ENCODE data around the gene PCYT1A. TPM values are rescaled to one million over a fixed set of nuclear protein-coding genes. Genes with fewer than 3 reads are reported as not detected.

Gene PCYT1A
- 10 to 100 TPM; 73.3 to 74.9 TPM for total RNA-seq

DNA sequence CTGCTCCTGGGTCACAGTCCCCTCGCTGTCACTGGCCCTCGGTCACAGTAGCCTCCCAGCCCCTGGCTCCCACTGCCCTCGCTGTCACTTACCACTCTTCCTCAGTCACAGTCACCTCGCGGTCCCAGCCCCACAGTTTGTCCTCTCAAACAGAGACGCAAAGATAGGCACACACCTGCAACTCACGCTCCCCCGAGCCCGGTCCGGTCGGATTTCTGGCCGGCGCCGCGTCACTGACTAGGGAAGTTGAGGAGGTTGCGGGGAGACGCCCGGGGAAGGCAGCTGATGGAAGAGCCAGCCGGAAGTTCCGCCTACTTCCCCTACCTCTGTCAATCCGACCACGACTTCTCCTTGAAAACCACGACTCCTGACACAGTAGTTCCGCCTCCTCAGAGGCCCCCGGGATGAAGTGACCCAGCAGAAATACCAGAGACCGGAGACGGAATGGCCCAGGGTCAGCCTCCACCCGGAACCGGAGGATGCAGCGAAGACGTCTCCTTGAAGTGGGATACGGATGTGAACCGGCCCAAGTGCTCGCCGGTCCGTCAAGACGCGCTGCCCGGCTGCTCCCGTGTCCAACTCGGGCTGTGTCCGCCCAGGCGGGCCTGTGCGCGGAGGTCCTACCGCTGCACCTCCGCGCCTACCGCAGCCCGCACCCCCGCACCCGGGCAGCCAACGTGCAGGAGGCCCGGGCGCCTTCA lies at the start of gene PCYT1A:
PCYT1A (minus strand) TSS at position 287 of the 701 bp plus-strand sequence. CDS start 17,195 bp downstream, outside the sequence.
- H3K27me3 Mint-ChIP-seq: no peaks in the 10 kb centered on the region
- POLR2A ChIA-PET: interaction anchor here (0.6 to 1.5 kb wide), 4 partner anchors 10 to 32 kb away, joined by 3 to 5 read pairs (median 4); no protein-coding TSS in a partner anchor
- DNase-seq: peak; percentile 82
- peak within 1 kb of the TSS; percentile 97 for H3K4me3 Mint-ChIP-seq
- H3K36me3 Mint-ChIP-seq (ENCODE audit: low read depth): peaks cover 22% of the 10 kb centered on the region
- H3K4me1 Mint-ChIP-seq: peaks cover 43% of the 10 kb centered on the region
- H3K9me3 Mint-ChIP-seq: no peaks in the 10 kb centered on the region
- CTCF ChIA-PET: interaction anchor here (0.7 to 1.4 kb wide), 4 partner anchors 15 to 235 kb away, joined by 3 to 6 read pairs (median 4); partner anchors contain the start of gene DYNLT2B
- peak within 1 kb of the TSS; percentile 89 for H3K27ac Mint-ChIP-seq

DNA sequence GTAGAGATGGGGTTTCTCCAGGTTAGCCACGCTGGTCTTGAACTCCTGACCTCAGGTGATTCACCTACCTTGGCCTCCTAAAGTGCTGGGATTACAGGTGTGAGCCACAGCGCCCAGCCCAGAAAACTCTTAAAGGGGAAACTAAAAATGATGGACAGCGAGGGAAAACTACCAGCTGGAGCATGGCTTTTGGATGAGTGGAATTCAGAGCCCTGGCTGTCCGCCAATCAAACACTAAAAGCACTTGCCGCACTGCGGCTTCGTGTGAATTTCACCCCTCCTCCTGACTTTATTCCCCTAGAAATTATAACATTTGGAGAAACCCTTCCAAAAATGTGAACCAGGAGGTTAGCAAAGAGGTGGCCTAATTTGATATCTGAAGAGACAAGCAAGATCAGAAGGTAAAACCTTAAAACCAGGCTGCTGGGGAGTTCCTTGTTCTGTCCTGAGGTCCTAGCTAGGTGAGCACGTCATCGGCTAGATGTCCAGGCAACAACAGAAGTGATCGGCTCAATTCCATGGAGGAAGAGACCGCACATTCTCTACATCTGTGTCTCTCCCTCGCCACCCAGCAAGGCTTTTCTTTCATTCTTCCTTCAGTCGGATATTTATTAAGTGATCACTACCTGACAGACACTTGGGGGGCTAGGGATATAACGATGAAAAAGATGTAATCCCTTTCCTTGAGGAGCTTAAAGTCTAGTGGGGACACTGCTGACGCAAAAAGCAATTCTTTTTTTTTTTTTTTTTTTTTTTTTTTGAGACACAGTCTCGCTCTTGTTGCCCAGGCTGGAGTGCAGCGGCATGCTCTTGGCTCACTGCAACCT lies 49.0 kb upstream of the PCYT1A start:
- H3K4me1 Mint-ChIP-seq: peaks cover 4% of the 10 kb centered on the region
- no peak overlapping the region for H3K4me3 Mint-ChIP-seq
- H3K27me3 Mint-ChIP-seq: peaks cover 12% of the 10 kb centered on the region
- no peaks in the 10 kb centered on the region for H3K36me3 Mint-ChIP-seq (ENCODE audit: low read depth)
- H3K27ac Mint-ChIP-seq: no peak overlapping the region
- DNase-seq: no peak
- H3K9me3 Mint-ChIP-seq: no peaks in the 10 kb centered on the region
- ChIA-PET POLR2A (no interaction called here), CTCF (interaction anchor here (0.6 kb wide), 1 partner anchor 245 kb away, joined by 3 read pairs; no protein-coding TSS in a partner anchor)

DNA sequence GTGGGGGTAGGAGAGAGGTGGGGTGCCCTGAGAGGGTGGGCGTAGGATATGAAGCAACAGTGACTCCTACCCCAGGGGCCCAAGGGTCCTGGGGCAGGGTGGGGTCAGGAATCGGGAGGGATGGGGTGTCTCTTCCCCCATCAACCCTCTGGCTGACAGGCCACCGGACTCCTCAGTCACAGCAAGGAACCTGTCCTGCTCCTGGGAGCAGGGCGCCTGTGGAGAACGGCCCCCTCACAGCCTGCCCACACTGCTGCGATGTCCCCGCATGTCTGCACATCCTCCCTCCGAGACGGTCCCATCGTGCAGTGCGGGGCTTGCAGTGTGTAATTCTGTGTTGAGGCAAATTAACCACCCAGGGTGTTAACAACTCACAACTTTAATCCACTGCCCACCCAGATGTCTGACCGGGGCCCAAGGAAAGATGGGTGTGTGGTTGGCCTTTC lies 48.0 kb upstream of the PCYT1A start:
- no peak for DNase-seq
- H3K36me3 Mint-ChIP-seq (ENCODE audit: low read depth): no peaks in the 10 kb centered on the region
- CTCF ChIA-PET: no interaction called here
- no peak overlapping the region for H3K4me3 Mint-ChIP-seq
- POLR2A ChIA-PET: no interaction called here
- H3K27ac Mint-ChIP-seq: no peak overlapping the region
- no peaks in the 10 kb centered on the region for H3K9me3 Mint-ChIP-seq
- H3K27me3 Mint-ChIP-seq: peaks cover 12% of the 10 kb centered on the region
- peaks cover 4% of the 10 kb centered on the region for H3K4me1 Mint-ChIP-seq

DNA sequence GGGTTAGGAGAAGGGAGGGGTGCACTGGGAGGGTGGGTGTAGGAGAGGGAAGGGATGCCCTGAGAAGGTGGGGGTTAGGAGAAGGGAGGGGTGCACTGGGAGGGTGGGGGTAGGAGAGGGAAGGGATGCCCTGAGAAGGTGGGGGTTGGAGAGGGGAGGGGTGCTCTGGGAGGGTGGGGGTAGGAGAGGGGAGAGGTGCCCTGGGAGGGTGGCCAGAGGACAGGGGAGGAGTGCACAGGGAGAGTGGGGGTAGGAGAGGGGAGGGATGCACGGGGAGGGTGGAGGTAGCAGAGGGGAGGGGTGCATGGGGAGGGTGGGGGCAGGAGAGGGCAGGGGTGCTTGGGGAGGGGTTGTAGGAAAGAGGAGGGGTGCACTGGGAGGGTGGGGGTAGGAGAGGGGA lies 47.5 kb upstream of the PCYT1A start:
- CTCF ChIA-PET: interaction anchor here (1.1 kb wide), 1 partner anchor 15 kb away, joined by 3 read pairs; no protein-coding TSS in a partner anchor
- no peak for DNase-seq
- peaks cover 11% of the 10 kb centered on the region for H3K27me3 Mint-ChIP-seq
- peaks cover 4% of the 10 kb centered on the region for H3K4me1 Mint-ChIP-seq
- POLR2A ChIA-PET: no interaction called here
- no peaks in the 10 kb centered on the region for H3K36me3 Mint-ChIP-seq (ENCODE audit: low read depth)
- no peak overlapping the region for H3K4me3 Mint-ChIP-seq
- no peaks in the 10 kb centered on the region for H3K9me3 Mint-ChIP-seq
- H3K27ac Mint-ChIP-seq: no peak overlapping the region

DNA sequence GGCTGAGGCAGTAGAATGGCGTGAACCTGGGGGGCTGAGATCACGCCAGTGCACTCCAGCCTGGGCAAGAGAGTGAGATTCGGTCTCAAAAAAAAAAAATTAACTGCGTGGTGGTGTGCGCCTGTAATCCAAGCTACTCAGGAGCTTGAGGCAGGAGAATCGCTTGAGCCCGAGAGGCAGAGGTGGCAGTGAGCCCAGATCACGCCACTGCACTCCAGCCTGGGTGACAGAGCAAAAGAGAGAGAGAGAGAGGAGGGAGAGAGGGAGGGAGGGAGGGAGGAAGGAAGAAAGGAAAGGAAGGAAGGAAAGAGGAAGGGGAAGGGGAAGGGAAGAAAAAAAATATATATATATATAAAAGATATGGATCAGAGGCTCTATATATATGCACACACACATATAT lies 44.6 kb upstream of the PCYT1A start:
- ChIA-PET POLR2A (no interaction called here), CTCF (interaction anchor here (0.6 kb wide), 1 partner anchor 480 kb away, joined by 3 read pairs; no protein-coding TSS in a partner anchor)
- Mint-ChIP-seq H3K9me3 (no peaks in the 10 kb centered on the region), H3K4me1 (no peaks in the 10 kb centered on the region), H3K27me3 (peaks cover 12% of the 10 kb centered on the region), H3K27ac (no peak overlapping the region), H3K36me3 (ENCODE audit: low read depth) (no peaks in the 10 kb centered on the region), H3K4me3 (no peak overlapping the region)
- DNase-seq: no peak

DNA sequence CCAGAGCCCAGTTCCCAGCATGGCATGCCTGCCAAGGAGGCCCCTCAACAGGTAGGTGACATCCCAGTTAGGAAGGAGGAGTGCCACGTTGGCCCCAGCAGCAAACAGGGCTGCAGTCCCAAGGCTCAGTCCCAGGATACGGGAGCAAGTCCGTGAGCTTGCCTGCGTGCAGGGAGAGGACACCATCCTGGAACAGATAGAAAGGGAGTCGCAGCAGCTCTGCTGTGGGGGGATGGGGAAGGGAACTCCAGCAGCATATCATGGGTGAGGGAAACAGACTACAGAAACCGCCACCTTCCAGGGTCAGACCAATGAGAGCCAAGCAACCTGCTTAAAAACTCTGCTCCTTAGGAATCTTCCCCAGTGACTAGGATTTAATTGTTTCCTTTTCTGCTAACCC lies 39.9 kb upstream of the PCYT1A start:
- CTCF ChIA-PET: no interaction called here
- Mint-ChIP-seq H3K9me3 (no peaks in the 10 kb centered on the region), H3K27me3 (peaks cover 15% of the 10 kb centered on the region), H3K27ac (no peak overlapping the region), H3K4me3 (no peak overlapping the region), H3K4me1 (no peaks in the 10 kb centered on the region), H3K36me3 (ENCODE audit: low read depth) (no peaks in the 10 kb centered on the region)
- POLR2A ChIA-PET: interaction anchor here (1.0 to 1.7 kb wide), 2 partner anchors 10 to 49 kb away, joined by 4 to 8 read pairs; partner anchors contain the start of gene DYNLT2B
- DNase-seq: no peak

DNA sequence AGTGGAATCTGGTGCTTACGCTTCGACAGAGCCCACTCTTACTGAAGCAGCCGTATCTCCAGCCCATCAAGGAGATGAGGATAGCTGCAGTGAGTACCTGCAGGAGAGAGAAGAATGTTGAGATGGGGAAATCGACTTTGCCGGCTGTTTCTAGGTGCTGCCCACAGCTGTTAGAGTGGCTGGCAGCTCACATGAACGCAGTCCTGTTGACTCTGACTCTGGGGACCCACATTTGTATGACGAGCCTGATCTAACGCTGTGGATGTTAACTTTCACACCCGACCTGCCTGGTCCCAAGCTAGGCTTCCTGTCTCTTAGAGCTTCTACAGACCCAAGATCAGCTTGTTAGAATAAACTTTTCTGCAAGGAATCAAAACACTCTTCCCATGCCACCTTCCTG lies 39.4 kb upstream of the PCYT1A start:
- ChIA-PET POLR2A (interaction anchor here (1.0 to 1.7 kb wide), 2 partner anchors 9 to 48 kb away, joined by 4 to 8 read pairs; partner anchors contain the start of gene DYNLT2B), CTCF (no interaction called here)

DNA sequence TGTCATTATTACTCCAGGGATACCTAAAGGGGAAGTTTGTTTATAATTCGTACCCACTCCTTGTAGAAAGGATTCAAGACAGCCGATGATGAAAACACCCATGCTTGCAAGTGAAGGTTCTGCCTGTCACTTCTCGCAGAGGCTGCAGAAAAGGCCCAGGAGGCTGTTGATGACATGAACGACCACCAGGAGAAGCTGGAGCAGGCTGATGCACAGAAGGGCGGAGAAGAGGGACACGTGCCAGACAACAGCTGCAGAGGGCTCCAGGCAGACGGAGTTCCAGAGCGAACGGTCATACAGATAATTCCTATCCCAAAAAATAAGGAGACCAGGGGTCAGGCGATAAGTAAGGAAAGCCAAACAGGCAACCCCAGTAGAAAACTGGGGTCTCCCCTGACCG lies 36.2 kb upstream of the PCYT1A start:
- CTCF ChIA-PET: interaction anchor here (1.4 kb wide), 1 partner anchor 199 kb away, joined by 3 read pairs; no protein-coding TSS in a partner anchor
- H3K36me3 Mint-ChIP-seq (ENCODE audit: low read depth): no peaks in the 10 kb centered on the region
- POLR2A ChIA-PET: no interaction called here

More for the DNA sequence above, 39.4 kb upstream of the PCYT1A start:
- Mint-ChIP-seq H3K27me3 (peaks cover 15% of the 10 kb centered on the region), H3K27ac (no peak overlapping the region), H3K9me3 (no peaks in the 10 kb centered on the region), H3K4me3 (no peak overlapping the region), H3K4me1 (no peaks in the 10 kb centered on the region), H3K36me3 (ENCODE audit: low read depth) (no peaks in the 10 kb centered on the region)
- no peak for DNase-seq

DNA sequence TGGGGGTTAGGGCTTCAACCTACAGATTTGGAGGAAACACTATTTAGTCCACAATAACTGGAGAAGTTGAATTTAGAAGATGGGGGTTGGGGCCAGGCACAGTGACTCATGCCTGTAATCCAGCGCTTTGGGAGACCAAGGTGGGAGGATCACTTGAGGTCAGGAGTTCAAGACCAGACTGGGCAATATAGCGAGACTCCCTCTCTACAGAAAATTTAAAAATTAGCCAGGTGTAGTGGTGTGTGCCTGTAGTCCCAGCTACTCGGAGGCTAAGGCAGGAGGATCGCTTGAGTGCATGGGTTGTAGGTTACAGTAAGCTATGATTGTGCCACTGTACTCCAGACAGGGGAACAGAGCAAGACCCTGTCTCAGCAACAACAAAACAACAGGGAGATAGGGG lies 35.5 kb upstream of the PCYT1A start:
- H3K4me1 Mint-ChIP-seq: peaks cover 6% of the 10 kb centered on the region
- POLR2A ChIA-PET: interaction anchor here (0.9 kb wide), 1 partner anchor 49 kb away, joined by 3 read pairs; no protein-coding TSS in a partner anchor
- H3K27ac Mint-ChIP-seq: no peak overlapping the region
- H3K4me3 Mint-ChIP-seq: no peak overlapping the region
- DNase-seq: no peak
- H3K9me3 Mint-ChIP-seq: no peaks in the 10 kb centered on the region
- no peaks in the 10 kb centered on the region for H3K36me3 Mint-ChIP-seq (ENCODE audit: low read depth)
- CTCF ChIA-PET: no interaction called here
- H3K27me3 Mint-ChIP-seq: peaks cover 11% of the 10 kb centered on the region

More for the DNA sequence above, 36.2 kb upstream of the PCYT1A start:
- H3K27me3 Mint-ChIP-seq: peaks cover 11% of the 10 kb centered on the region
- no peak overlapping the region for H3K4me3 Mint-ChIP-seq
- DNase-seq: no peak
- H3K9me3 Mint-ChIP-seq: no peaks in the 10 kb centered on the region
- H3K4me1 Mint-ChIP-seq: peaks cover 6% of the 10 kb centered on the region
- H3K27ac Mint-ChIP-seq: no peak overlapping the region

DNA sequence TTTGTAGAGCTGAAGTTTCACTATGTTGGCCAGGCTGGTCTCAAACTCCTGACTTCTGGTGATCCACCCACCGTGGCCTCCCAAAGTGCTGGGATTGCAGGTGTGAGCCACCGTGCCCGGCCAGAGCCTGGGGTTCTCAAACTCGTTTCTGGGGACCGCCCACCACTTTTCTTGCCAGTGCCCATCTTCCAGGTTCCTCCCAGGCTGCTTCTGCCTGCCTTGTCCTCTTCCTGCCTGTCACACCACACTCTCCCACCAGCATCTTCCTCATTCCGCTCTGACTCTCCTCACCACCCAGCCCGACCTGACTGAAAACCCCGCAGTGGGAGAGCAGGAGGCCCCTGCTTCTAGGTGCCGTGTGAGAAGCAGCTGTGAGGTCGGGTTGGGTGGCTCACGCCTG lies 33.6 kb upstream of the PCYT1A start:
- H3K9me3 Mint-ChIP-seq: no peaks in the 10 kb centered on the region
- no peaks in the 10 kb centered on the region for H3K36me3 Mint-ChIP-seq (ENCODE audit: low read depth)
- no peak overlapping the region for H3K27ac Mint-ChIP-seq
- peaks cover 2% of the 10 kb centered on the region for H3K27me3 Mint-ChIP-seq
- ChIA-PET POLR2A (interaction anchor here (1.0 kb wide), 1 partner anchor 111 kb away, joined by 6 read pairs; the partner anchor contains the start of gene UBXN7), CTCF (no interaction called here)
- DNase-seq: no peak
- H3K4me1 Mint-ChIP-seq: peaks cover 17% of the 10 kb centered on the region
- H3K4me3 Mint-ChIP-seq: no peak overlapping the region

DNA sequence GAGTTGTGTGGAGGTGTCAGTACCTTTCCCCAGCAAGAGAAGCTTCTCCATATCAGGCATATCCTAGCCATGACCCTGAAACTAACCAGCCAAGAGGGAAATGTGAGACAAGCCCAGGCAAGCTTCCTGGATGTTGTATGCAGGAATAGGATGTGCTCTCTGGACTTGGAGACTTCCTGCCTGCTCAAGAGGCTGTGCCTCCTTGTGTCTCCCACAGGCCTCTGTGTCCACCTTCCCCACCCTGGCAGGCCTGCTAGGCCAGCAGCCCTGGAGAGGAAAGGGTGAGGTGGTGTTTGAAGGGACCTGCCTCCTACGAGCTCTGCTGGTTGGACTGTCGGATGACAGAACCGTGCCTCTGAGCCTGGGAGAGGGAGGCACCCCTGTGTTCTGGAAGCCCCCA lies 32.6 kb upstream of the PCYT1A start:
- H3K27ac Mint-ChIP-seq: no peak overlapping the region
- no peaks in the 10 kb centered on the region for H3K9me3 Mint-ChIP-seq
- peaks cover 2% of the 10 kb centered on the region for H3K27me3 Mint-ChIP-seq
- no peak for DNase-seq
- H3K4me3 Mint-ChIP-seq: no peak overlapping the region
- POLR2A ChIA-PET: interaction anchor here (1.0 to 3.2 kb wide), 2 partner anchors 46 to 112 kb away, joined by 6 to 42 read pairs; partner anchors contain the start of gene UBXN7
- CTCF ChIA-PET: interaction anchor here (0.5 to 0.8 kb wide), 4 partner anchors 14 to 293 kb away, joined by 3 read pairs; no protein-coding TSS in a partner anchor
- peaks cover 19% of the 10 kb centered on the region for H3K4me1 Mint-ChIP-seq
- no peaks in the 10 kb centered on the region for H3K36me3 Mint-ChIP-seq (ENCODE audit: low read depth)

DNA sequence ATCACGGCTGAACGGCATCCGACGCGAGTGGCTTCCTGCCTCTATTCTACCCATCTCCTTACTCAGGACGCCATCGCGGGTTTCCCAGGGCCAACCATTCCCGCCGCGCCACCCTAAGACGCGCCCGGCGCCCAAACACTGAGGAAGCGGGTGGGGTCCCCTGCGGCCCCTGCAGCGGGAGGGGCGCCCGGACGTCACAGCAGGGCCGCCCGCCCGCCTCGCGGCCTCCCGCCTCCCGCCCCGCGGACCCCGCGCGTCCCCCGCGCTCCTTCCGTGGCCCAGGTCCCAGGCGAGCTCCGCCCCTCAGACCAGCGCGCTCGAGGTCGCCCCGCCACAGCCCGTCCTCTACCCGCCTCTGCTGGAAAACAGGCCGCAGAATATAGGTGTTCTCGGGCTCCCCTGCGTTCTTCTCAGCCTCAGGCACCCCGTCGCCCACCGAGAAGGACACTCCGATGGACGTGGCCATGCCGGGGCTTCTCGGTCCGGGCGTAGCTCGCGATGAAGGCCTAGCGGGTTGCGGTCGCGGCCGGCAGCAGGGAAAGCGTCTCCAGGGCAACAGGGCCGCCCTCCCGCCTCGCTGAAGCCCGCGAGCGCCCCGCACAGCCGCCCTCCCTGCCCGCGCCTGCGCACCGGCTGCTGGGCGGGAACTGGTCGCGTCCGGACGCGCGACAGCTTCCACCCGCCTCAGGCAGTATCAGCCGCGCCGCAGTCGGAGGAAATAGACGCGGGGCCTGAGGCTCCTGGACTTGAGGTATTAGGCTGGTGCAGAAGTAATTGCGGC lies 30.4 kb upstream of the PCYT1A start, which contains the start of gene DYNLT2B:
DYNLT2B (minus strand) TSS at position 554 of the 781 bp plus-strand sequence; CDS start at position 466, 88 bp downstream.
- peak; percentile 93 for DNase-seq
- ChIA-PET POLR2A (interaction anchor here (0.6 to 3.2 kb wide), 32 partner anchors 8 to 322 kb away, joined by 3 to 42 read pairs (median 4); partner anchors contain the start of genes FBXO45, NRROS, TM4SF19 and UBXN7), CTCF (interaction anchor here (0.6 to 2.7 kb wide), 12 partner anchors 24 to 652 kb away, joined by 3 to 9 read pairs (median 4); partner anchors contain the start of genes PCYT1A and RNF168)
- Mint-ChIP-seq H3K36me3 (ENCODE audit: low read depth) (peaks cover 9% of the 10 kb centered on the region), H3K4me3 (peak within 1 kb of the TSS; percentile 93), H3K9me3 (no peaks in the 10 kb centered on the region), H3K27ac (peak within 1 kb of the TSS; percentile 95), H3K4me1 (peaks cover 21% of the 10 kb centered on the region), H3K27me3 (no peaks in the 10 kb centered on the region)
